Liver (tissue), 3 donors: ENCODE results near the gene MAPK1.
"Not testable (repeated sequence)": the region's sequence is repeated elsewhere in the genome, so short reads cannot be mapped to it uniquely, and the experiment has no call there.

Experiments
- CTCF ChIP-seq: fragments of 150-350 bp; IDR thresholded peaks from 2 replicates; pipeline ENCODE4 v1.5.1; 2017; ENCODE audit warnings: improper control_type of control experiment, low read depth, low read length; ENCODE audit not compliant: missing input control
- JUND ChIP-seq, 2 donors: IDR thresholded peaks; 2 replicates each; pipeline ENCODE4 v1.6.1; 2016; ENCODE audit warnings: antibody characterized with exemption in 2 of 2
- RAD21 ChIP-seq, 2 donors: IDR thresholded peaks; 2 replicates each; pipeline ENCODE4 v1.6.1; 2016; ENCODE audit warnings: antibody characterized with exemption in 2 of 2, mild to moderate bottlenecking in 2 of 2
- REST ChIP-seq: IDR thresholded peaks from 2 replicates; pipeline ENCODE4 v1.6.1; 2016; ENCODE audit warnings: antibody characterized with exemption, mild to moderate bottlenecking
- SP1 ChIP-seq: IDR thresholded peaks from 2 replicates; pipeline ENCODE4 v1.6.1; 2018; ENCODE audit warnings: antibody characterized with exemption, mild to moderate bottlenecking
- TAF1 ChIP-seq: conservative IDR thresholded peaks from 2 replicates; pipeline ENCODE4 v1.6.1; 2016; ENCODE audit warnings: antibody characterized with exemption, mild to moderate bottlenecking
- donor health status: healthy.
- donor health status: healthy.

GRCh38 chr22:21905234-21905633 lies 37.8 kb upstream of the MAPK1 start:
- not testable (repeated sequence) for TF ChIP-seq CTCF; JUND (IDR thresholded peaks at IDR 0.05); SP1; REST; RAD21 (IDR thresholded peaks at IDR 0.05); TAF1
